Heart right ventricle (tissue), 16 donors: Measurements from ENCODE around the gene CEP135. TPM values are rescaled to one million over a fixed set of nuclear protein-coding genes. Genes with fewer than 3 reads are reported as not detected.

ENCODE experiments used
- ATAC-seq, 8 donors: fragments of 200-7000 bp; cut with Tn5 transposase; one replicate each; pipeline ENCODE4 v1.9.1; 2020; ENCODE audit warnings: mild to moderate bottlenecking in 8 of 8, moderate library complexity in 8 of 8, moderate number of reproducible peaks in 1 of 8
- DNase-seq, 2 donors: peaks; one replicate each; pipeline ENCODE4 v3.0.0-alpha.2; 2020
- H3K27ac ChIP-seq, 10 donors: fragments of 200-600 bp; sonication (generic) in 2 of 10; one replicate each; pipeline versions ENCODE4 v1.5.0 to v1.8.0; 2020 to 2022; ENCODE audit warnings: mild to moderate bottlenecking in 3 of 10
- H3K27me3 ChIP-seq, 7 donors: fragments of 200-600 bp; one replicate each; pipeline ENCODE4 v1.8.0; 2021 to 2022; ENCODE audit warnings: mild to moderate bottlenecking in 2 of 7
- H3K36me3 ChIP-seq, 9 donors: fragments of 200-600 bp; sonication (generic) in 1 of 9; one replicate each; pipeline versions ENCODE4 v1.5.0 to v1.8.0; 2020 to 2022; ENCODE audit warnings: mild to moderate bottlenecking in 2 of 9
- H3K4me1 ChIP-seq, 9 donors: fragments of 200-600 bp; sonication (generic) in 1 of 9; one replicate each; pipeline versions ENCODE4 v1.5.0 to v1.8.0; 2020 to 2022; ENCODE audit warnings: mild to moderate bottlenecking in 4 of 9
- H3K4me3 ChIP-seq, 10 donors: fragments of 200-600 bp; sonication (generic) in 2 of 10; one replicate each; pipeline versions ENCODE4 v1.5.0 to v1.8.0; 2020 to 2022; ENCODE audit warnings: mild to moderate bottlenecking in 7 of 10, moderate library complexity in 2 of 10
- H3K9me3 ChIP-seq, 11 donors: fragments of 200-600 bp in 10 of 11; sonication (generic) in 2 of 11; one replicate each; pipeline versions ENCODE4 v1.5.0 to v1.8.0; 2013 to 2022; ENCODE audit warnings: mild to moderate bottlenecking in 2 of 11, control low read depth in 1 of 11, moderate library complexity in 1 of 11
- WGBS, 2 donors: extraction: QIAGEN DNeasy Blood & Tissue Kit; methylation state at CpG; one replicate each; pipeline ENCODE4 v1.1.7; 2013; ENCODE audit warnings: inconsistent platforms in 1 of 2; 5-methylcytosine and 5-hydroxymethylcytosine counted together
- intact Hi-C, 10 donors: fragments of 100-400 bp; cut with DNase I; formaldehyde crosslinking; loops; one replicate each; pipeline versions ENCODE4 v1.11.1 to v1.14.2; 2022
- polyA plus RNA-seq, 2 donors: library from polyadenylated mRNA; stranded (reverse); fragments of 200-250 nt; gene quantifications; one replicate each; pipeline ENCODE4 v1.2.3, GENCODE V29; 2013
- total RNA-seq, 10 donors: library from RNA; stranded (reverse); fragmentation: NEBNext Ultra II Directional in 3 of 10; extraction: Animal tissue kit (Norgen Biotek cat#: 25700) in 3 of 10; gene quantifications; one replicate each; pipeline versions ENCODE4 v1.2.1 to v1.2.4, GENCODE V29; 2021 to 2023
- TF ChIP-seq, protein P1 (sequence below), 9 donors: fragments of 200-600 bp; sonication (generic) in 2 of 9; IDR thresholded peaks; one replicate each; pipeline versions ENCODE4 v1.5.0 to v1.8.0; 2021 to 2022; ENCODE audit warnings: antibody characterized with exemption in 9 of 9, mild to moderate bottlenecking in 5 of 9, moderate library complexity in 1 of 9
- donor health status: Arrhythmogenic right ventricular cardiomyopathy.
- donor health status: ischemic (EF 13 %, LVEDD 7.1; RV severe dilation, severe dysfunction).
- donor health status: healthy with polysubstance abuse.
- donor health status: DM: no; HTN: yes; CAD: no.
- donor health status: DM: no; HTN: no; CAD: no.
- donor health status: ischemic (EF 25% LVEDD 6.9; RV normal size, moderate dysfunction).
- donor health status: ischemic (EF 25% LVEDD 5.7; RV mildly dilated, moderate dysfunction).
- donor health status: healthy.
- donor health status: DM: yes; HTN: yes; CAD: no.
- donor health status: Ischemic cardiomyopathy.
- donor health status: ischemic (EF 35%, LVEDD 5.7; RV mildly dilated, moderate dysfunction).
- donor health status: nonischemic (EF 11% LVEDD 7.7; RV severe dilation, severe dysfunction).
- donor health status: DM: yes; HTN: yes; CAD: no.
- donor health status: PGD.
- donor health status: ischemic (EF 29% LVEDD 5.4; RV normal size, mild dysfunction).
- donor health status: nonischemic (EF 23%, LVEDD 6.1; RV moderate dilation, normal function).

CEP135 gene
- total and polyA plus RNA-seq, 12 donors: 0.90 to 4.0 (median 2.4) TPM

- Histone ChIP-seq H3K36me3 (peaks cover 0 to 87% (median 22%) of the 10 kb centered on the region in 9 donors), H3K4me3 (no peak overlapping the region), H3K27ac (no peak overlapping the region), H3K27me3 (no peaks in the 10 kb centered on the region), H3K9me3 (peaks cover 0 to 24% (median 0%) of the 10 kb centered on the region in 11 donors), H3K4me1 (no peaks in the 10 kb centered on the region)
- no peak for ATAC-seq
- no peak for DNase-seq
- TF ChIP-seq, protein P1, sequence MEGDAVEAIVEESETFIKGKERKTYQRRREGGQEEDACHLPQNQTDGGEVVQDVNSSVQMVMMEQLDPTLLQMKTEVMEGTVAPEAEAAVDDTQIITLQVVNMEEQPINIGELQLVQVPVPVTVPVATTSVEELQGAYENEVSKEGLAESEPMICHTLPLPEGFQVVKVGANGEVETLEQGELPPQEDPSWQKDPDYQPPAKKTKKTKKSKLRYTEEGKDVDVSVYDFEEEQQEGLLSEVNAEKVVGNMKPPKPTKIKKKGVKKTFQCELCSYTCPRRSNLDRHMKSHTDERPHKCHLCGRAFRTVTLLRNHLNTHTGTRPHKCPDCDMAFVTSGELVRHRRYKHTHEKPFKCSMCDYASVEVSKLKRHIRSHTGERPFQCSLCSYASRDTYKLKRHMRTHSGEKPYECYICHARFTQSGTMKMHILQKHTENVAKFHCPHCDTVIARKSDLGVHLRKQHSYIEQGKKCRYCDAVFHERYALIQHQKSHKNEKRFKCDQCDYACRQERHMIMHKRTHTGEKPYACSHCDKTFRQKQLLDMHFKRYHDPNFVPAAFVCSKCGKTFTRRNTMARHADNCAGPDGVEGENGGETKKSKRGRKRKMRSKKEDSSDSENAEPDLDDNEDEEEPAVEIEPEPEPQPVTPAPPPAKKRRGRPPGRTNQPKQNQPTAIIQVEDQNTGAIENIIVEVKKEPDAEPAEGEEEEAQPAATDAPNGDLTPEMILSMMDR (IDR thresholded peaks at IDR 0.05): no peak
- 96 to 97% methylated on average over 3 of the region's 3 CpGs for WGBS, 2 donors
- intact Hi-C loops: no loop called here
Measured at GRCh38 chr4:56003606-56004005, 54.9 kb downstream of the CEP135 start.

DNA sequence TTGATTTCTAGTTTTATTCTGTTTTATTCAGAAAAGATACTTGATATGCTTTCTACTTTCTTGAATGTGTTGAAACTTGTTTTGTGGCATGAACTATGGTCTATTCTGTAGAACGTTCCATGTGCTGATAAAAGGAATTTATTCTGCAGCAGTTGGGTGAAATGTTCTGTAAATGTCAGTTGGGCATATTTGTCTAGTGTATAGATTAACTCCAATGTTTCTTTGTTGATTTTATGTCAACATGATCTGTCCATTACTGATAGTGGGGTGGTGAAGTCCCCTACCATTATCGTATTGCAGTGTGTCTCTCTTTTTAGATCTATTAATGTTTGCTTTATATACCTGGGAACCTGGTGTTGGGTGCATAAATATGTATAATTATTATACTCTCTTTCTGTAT is 55.5 kb downstream of the CEP135 start:
- Histone ChIP-seq H3K4me1 (no peaks in the 10 kb centered on the region), H3K27me3 (no peaks in the 10 kb centered on the region), H3K36me3 (peaks cover 0 to 89% (median 19%) of the 10 kb centered on the region in 9 donors), H3K4me3 (no peak overlapping the region), H3K27ac (no peak overlapping the region), H3K9me3 (peaks cover 0 to 24% (median 0%) of the 10 kb centered on the region in 11 donors)
- WGBS, 2 donors: 96 to 97% methylated on average over 2 of the region's 2 CpGs
- TF ChIP-seq, protein P1 (IDR thresholded peaks at IDR 0.05): no peak
- intact Hi-C loops: no loop called here
- no peak for DNase-seq
- ATAC-seq: no peak

DNA sequence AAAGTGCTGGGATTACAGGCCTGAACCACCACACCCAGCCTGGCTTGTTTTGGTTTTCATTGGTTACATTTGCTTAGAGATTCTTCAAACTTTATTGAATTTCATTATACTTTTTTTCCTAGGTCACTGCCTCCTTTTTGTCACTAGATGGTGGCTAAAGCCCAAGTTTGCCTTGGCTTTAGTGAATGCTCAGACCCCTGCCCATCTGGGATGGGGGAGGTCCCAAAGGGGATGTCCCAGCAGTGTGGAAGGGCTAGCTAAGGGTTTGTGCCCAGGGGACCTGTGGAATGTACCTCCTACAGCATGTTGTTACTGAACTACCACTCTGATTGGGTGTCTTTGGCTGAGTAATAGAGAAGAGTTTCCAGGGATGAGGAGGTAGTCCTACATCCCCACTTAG is 58.4 kb downstream of the CEP135 start:
- ATAC-seq (no peak), DNase-seq (no peak)
- Histone ChIP-seq H3K27me3 (no peaks in the 10 kb centered on the region), H3K4me1 (no peaks in the 10 kb centered on the region), H3K36me3 (peaks cover 0 to 94% (median 12%) of the 10 kb centered on the region in 9 donors), H3K4me3 (no peak overlapping the region), H3K27ac (no peak overlapping the region), H3K9me3 (peaks cover 0 to 16% (median 0%) of the 10 kb centered on the region in 11 donors)
- TF ChIP-seq, protein P1 (IDR thresholded peaks at IDR 0.05): no peak
- intact Hi-C loops: no loop called here

DNA sequence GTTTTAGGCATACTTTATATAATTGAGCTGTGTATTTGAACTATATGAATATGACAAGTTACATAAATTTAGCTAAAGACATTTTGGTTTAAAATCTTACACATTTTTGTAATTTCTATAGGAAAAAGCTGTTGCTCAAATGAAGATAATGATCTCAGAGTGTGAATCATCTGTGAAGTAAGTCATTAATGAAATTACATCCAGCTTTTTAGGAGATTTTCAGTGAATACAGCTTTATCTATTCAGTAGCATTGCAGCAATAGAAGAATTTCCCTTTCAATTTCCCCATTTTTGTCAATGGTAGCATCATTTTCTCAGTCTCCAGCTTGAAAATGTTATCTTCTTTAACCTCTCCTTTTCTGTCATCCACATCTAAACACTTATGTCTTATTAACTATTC is 59.5 kb downstream of the CEP135 start:
- peaks cover 0 to 95% (median 20%) of the 10 kb centered on the region in 9 donors for H3K36me3 ChIP-seq
- intact Hi-C loops: no loop called here
- no peak overlapping the region for H3K27ac ChIP-seq
- peaks cover 0 to 12% (median 0%) of the 10 kb centered on the region in 11 donors for H3K9me3 ChIP-seq
- no peak overlapping the region for H3K4me3 ChIP-seq
- DNase-seq: no peak
- no peak for ATAC-seq
- TF ChIP-seq, protein P1 (IDR thresholded peaks at IDR 0.05): no peak
- H3K27me3 ChIP-seq: no peaks in the 10 kb centered on the region
- H3K4me1 ChIP-seq: no peaks in the 10 kb centered on the region
